Renal pelvis (tissue), 4 donors: ENCODE results near the gene STPG3. TPM values are rescaled to one million over a fixed set of nuclear protein-coding genes. Genes with fewer than 3 reads are reported as not detected.

Experiments used
- DNase-seq: peaks from one replicate; pipeline ENCODE4 v3.0.0-alpha.2; 2013
- polyA plus RNA-seq, 3 donors: library from polyadenylated mRNA; unstranded; fragments of 120-200 nt; gene quantifications; one replicate each; pipeline ENCODE4 v1.2.1, GENCODE V29; 2013; ENCODE audit not compliant: insufficient read length in 3 of 3

Gene STPG3
- polyA plus RNA-seq, 3 donors = 2.8 to 3.9 (median 3.9) TPM

GRCh38 chr9:137265496-137266161 is 14.5 kb downstream of the STPG3 start:
- DNase-seq = no peak

DNA sequence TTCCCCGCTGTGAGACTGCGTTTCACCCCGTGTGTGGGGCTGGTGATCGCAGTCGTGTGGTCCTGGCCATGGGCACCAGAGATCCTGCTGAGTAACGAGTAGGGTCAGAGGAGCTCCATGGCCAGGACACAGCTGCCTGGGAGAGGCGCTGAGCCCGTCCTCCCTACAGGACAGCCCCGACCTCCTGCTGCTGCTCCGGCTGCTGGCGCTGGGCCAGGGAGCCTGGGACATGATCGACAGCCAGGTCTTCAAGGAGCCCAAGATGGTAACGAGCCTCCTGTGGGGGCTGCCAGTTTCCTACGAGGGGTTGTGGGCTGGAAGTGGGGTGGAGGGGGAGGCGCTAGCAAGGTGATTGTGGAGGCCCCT is 15.1 kb downstream of the STPG3 start:
- no peak for DNase-seq

GRCh38 chr9:137266585-137267453 is 15.7 kb downstream of the STPG3 start:
- DNase-seq = no peak

- DNase-seq = no peak
These were observed 16.9 kb downstream of the STPG3 start for GRCh38 chr9:137267933-137268355.

DNA sequence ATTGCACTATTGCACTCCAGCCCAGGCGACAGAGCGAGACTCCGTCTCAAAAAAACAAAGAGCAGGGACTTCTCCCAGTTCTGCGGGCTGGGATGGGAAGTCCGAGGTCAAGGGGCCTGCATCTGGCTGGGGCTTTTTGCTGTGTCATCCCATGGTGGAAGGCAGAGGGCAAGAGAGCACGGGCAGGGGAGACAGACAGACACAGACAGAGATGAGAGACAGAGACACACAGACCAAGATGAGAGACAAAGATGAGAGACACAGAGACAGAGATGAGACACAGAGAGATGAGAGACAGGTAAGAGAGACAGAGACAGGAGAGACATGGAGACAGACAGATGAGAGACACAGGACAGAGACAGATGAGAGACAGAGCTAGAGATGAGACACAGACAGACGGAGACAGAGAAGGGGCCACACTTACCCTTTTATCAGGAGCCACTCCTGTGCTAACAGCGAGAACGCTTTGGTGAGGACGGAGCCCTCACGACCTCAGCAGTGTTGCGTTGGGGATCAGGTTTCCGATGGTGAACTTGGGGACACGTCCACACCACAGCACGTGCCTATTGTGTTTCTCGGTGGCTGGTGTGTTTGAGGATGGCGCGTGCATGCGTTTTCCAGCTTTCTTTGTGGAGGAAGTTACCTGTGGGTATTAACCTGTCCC is 17.6 kb downstream of the STPG3 start:
- no peak for DNase-seq

DNA sequence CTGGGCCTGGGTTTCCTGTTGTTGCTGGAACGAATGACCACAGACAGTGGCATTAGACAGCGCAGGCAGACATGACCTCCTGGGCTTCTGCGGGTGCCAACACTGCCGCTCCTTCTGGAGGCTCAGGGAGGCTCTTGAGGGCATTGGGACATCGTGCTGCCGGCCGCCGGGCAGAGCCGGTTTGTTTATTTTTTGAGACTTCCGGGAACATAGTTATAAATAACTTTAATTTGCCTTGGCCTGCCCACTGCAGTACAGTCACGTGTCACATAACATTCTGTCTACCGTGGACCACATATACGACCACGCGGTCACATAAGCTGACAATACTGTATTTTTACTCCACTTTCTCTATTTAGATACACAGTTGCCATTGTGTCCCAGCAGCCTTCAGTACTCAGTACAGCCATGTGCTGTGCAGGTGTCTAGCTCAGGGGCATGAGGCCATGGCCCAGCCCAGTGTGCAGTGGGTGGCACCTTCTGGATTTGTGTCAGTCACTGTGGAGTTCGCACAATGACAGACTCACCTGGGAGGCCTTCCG is 18.2 kb downstream of the STPG3 start:
- DNase-seq = no peak

DNA sequence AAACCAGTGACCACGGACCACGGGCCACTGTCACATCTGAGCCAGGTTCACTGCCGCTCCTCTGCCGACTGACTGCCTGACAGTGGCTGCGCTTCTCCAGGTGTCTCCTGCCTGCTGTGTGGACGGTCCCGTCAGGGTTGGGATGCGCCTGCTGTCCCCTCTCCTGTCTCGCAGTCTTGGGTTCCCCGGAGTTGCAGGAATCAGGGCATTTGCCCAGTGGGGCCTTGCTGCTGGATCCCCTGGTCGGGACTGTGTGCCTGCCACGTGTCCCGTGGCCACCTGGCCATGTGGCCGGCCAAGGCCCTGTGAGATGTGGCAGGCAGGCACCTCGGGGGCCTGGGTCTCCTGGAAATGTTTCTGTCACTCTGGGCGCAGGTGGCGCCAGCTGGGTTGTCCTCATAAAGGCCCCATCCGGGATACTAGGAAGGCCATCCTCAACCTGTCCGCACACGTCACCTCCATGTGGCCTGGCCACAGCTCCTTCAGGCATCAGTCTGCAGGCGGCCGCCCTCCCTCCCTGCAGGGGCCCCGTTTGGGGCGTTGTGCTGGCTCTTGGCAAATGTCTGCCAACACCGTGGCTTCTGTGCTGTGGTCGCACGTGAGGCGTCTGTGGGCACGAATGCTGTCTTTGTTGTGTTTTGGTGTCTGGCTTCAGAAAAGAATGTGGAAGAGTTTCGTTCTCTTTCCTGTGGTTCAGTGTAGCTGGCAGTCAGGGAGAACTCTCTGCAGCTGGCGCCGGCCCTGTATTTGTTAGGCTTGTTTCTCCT is 20.0 kb downstream of the STPG3 start:
- DNase-seq = no peak

DNA sequence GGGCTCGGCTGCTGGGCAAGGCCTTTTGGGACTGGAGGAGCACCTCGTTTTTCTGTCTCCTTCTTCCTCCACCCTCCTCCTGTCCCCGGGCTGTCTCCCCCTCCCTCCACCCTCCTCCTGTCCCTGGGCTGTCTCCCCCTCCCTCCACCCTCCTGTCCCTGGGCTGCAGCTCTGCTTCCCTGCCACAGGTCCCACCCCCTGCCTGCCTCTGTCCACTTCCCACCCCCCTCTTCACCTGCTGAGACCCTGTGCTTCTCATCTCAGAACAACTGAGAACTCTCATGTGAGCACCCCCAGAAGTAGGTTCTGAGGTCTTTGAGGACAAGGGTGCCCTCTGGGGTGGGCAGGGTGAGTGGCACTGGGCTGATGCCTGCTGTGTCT is 20.6 kb downstream of the STPG3 start:
- DNase-seq = no peak

- DNase-seq = no peak
These were observed 21.4 kb downstream of the STPG3 start for GRCh38 chr9:137272241-137273094.

DNA sequence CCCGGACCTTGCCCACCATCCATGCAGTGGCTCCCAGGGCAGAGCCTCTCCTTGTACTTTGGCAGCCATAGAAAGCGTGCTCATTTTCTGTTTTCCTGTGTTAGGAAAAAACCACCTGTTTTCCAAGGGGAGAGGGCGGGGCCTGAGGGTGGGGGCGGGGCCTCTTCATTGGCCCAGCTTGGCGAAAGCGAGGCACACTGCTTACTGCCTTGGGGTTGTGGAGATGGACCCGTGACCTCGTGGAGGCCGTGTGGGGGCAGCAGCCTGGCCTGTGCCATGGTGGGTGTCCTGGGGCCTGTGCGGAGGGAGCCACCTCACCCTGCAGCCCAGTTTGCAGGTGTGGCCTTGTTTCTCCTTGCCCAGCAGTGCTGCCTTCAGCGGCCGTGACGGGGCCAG is 22.0 kb downstream of the STPG3 start:
- DNase-seq = no peak

DNA sequence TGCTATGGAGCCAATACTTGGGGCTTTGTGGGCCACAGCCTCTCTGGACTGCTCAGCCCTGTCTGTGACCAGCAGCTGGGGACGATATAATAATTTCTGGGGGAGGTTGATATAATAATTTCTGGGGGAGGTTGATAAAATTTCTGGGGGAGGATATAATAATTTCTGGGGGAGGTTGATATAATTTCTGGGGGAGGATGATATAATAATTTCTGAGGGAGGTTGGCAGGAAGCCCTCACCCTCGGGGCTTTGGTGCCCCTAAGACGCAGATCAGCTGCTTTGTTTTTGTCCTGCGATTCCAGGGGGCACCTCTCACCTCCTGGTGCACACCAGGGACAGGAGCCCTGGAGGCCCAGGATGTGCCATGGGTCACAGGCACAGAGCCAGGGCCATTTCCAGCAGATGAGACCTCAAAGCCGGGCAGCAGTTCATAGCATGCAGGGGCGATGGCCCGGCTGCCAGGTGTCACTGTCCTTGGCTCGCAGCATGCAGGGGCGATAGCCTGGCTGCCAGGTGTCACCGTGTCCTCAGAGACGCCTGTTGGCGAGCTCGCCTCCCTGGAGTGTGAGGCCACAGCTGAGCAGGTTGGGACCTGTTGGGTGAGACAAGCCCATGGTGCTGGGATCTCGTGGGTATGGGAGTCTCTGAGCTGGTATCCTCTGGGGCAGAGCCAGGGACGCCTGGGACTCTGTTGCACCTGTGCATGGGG is 22.7 kb downstream of the STPG3 start:
- DNase-seq = no peak

DNA sequence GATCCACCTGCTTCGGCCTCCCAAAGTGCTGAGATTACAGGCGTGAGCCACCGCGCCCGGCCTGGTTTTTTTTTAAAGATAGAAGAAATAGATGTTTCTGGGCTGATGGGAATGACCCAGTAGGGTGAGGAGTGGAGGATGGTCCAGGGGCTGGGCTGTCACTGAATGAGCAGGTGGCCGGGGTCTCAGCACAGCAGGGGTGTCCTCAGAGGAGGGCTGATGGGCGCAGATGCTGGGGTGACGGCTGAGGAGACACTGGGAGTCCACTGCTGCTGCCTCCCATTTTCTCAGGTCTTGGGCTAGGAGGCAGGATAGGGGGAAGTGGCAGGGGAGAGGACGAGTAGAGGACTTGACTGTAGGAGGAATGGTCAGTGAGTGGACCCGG is 24.1 kb downstream of the STPG3 start:
- no peak for DNase-seq

- DNase-seq = no peak
These were observed 24.7 kb downstream of the STPG3 start for GRCh38 chr9:137275588-137276472.

GRCh38 chr9:137276473-137277328 is 25.6 kb downstream of the STPG3 start:
- DNase-seq = no peak

DNA sequence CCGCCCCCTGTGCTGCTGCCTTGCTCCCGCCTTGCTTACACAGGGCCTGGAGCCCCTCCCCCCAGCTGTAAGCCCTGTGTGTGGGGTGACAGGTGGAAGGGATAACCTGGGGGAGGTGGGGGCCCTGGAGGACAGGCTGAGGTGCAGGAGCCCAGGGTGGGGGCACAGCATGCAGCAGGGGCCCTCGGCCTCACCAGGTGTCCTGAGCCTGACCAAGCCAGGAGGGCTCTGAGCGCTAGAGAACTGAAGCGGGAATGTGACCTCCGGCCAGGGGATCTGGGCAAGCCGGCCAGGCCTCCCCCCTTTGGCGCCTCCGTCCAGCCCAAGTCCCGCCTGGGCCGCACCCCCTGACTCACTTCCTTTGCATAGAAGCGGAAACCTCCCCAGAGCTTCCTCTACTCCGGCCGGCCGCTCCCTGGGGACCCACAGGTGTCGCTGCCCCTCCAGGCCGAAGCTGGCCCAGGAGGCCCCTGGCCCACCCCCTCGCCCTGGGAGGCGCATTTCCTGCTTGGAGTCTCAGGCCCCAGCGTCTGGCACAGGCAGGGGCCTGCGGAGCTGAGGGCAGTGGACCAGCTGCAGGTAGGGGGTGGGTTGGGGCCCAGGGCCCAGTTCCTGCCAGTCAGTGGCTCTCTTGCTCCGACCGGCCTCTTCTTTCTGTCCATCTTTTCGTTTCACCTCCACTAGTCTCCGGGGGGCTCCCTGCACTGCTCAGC is 26.4 kb downstream of the STPG3 start, which contains the start of gene TOR4A:
Gene TOR4A, plus strand, starts transcription at position 398 of the 713 bp plus-strand sequence. CDS start 964 bp downstream, outside the sequence.
- DNase-seq = no peak

GRCh38 chr9:137278061-137278701 is 27.1 kb downstream of the STPG3 start:
- DNase-seq = no peak
